HG02981 (cell line): ENCODE results near the gene NCOA3.

Experiments used
- ATAC-seq: cut with Tn5 transposase; IDR thresholded peaks from one replicate; pipeline ENCODE4 v1.9.1; 2021; ENCODE audit warnings: mild to moderate bottlenecking, moderate library complexity; ENCODE audit not compliant: unreplicated experiment

Gene NCOA3

DNA sequence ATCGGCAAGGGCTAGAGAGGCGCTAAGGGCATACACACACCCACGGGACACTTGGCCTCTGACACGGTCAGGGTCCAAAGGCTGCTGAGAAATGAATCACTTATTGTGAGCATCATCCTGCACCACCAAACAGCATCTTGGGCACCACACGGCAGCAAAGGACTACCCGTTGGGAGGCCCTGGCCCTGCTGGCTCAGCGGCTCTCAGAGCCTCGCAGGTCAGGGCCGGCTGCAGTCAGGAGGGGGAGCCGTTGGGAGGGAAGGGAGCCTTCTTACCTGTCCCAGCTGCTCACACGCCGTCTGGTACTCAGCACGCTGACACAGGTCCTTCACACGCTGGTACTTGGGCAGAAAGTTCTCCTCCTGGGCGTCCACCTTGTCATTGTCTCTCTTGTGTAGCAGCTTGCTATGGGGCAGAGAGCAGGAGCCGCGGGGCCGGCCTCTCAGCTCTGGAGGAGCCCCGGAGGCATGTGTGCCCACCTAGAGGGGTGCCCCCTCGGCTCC, 174.6 kb downstream of the NCOA3 start:
- no peak for ATAC-seq

- ATAC-seq, result no peak
Measured at GRCh38 chr20:47676912-47677634, 175.4 kb downstream of the NCOA3 start.

GRCh38 chr20:47677635-47678453, 176.2 kb downstream of the NCOA3 start:
- no peak for ATAC-seq

DNA sequence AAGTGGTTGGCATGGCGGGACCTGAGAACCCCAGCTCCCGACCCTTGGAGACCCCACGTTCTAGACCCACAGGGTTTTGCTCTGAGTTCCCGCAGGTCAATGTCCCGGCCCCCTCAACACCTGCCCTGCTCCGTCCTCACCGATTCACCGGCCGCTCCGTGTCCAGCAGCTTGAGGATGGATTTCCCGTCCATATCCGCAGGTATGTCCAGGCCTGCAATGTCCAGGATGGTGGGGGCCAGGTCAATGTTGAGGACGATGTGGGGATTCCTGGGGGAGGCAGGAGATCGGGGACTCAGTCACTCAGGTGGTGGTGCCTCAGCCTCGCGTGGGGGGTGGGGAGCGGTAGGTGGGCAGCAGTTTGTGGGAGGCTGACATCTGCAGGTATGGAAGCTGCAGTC, 176.8 kb downstream of the NCOA3 start:
- ATAC-seq, result no peak

DNA sequence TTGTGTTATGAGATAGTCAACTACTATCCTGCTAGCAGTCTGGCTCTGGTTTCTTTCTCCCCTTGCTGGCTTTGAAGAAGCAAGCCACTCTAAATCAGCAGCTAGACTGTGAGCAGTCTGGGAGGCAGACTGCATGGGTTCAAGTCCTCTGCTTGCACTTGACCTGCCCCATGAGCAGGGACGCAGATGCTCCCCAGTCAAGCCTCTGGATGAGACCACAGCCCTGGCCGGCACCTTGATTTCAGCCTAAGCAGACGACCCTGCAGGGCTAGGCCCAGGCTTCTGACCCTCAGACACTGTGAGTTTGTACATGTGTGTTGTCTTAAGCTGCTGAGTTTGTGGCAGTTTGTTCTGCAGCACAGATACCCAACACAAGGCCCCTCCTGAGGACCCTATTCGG, 177.8 kb downstream of the NCOA3 start:
- ATAC-seq, result no peak

DNA sequence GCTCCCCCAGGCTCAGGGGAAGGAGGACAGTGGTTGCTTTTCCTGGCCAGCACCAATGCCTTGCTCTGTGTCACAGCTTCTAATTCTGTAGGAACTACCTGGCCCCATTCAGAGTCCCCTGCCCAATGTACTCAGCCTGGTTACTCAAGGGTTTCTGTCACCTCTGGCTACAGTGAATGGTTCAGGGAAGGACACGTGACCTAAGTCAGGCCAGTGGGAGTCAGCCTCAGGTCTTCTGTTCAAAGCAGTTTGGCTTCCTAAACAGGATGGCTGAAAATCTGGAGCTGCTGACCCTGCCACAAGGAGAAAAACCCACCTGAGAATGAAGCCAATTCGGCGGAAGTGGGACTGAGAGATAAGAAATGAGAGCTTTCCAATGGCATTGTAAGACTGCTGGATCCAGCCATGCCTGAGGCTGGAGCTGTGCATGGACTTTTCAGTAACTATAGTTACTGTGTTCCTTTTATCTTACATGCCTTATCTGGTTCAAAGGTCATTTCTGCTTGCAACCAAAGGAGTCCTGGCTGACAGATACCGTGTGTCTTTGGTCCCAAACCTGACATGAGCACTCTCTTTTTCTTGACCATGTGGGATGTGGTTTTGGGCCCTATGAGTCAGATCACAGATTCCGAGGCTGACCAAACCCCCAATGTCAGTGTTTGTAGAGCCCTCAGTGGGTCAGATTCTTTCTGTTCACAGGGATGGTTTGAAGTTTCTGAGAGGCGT, 179.3 kb downstream of the NCOA3 start:
- no peak for ATAC-seq

DNA sequence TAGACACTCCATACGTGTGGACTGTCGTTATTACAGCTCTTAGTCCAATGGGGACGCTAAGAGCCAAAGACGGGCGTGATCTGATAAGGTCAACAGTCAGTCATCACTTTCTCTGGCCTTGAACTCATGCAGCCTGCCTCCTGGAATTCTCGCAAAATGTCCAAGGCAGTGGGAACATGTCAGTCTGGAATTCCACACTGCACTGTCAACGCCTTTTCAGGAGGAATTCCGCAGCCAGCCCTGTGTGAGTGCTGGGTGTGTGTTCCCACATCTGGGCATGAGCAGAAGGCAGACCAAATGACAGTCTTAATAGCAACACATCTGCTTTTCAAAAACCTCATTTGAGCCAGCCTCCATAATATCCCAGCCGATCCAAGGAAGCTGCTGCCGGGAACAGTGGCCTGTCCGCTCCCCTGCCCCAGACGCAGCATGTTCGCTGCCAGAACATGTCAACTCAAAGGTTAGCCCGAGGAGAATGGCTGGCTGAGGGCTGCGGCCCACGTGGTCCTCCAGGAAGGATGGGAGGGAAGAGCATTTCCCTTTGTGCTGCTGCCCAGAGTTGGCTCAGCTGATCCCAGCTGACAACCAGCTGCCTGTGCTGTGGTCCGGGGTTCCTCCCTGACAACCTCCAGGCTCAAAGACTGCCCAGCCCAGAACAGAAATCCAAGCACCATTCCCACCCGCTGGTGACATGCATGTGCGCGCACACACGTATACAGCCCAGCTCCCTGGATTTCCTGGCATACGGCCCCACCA, 180.5 kb downstream of the NCOA3 start:
- ATAC-seq, result no peak

GRCh38 chr20:47682916-47683315, 181.2 kb downstream of the NCOA3 start:
- no peak for ATAC-seq

GRCh38 chr20:47684306-47685080, 182.8 kb downstream of the NCOA3 start:
- ATAC-seq, result no peak

GRCh38 chr20:47686545-47686944, 184.9 kb downstream of the NCOA3 start:
- ATAC-seq, result no peak

GRCh38 chr20:47687095-47687987, 185.7 kb downstream of the NCOA3 start:
- no peak for ATAC-seq

GRCh38 chr20:47688385-47689381, 187.0 kb downstream of the NCOA3 start:
- no peak for ATAC-seq

DNA sequence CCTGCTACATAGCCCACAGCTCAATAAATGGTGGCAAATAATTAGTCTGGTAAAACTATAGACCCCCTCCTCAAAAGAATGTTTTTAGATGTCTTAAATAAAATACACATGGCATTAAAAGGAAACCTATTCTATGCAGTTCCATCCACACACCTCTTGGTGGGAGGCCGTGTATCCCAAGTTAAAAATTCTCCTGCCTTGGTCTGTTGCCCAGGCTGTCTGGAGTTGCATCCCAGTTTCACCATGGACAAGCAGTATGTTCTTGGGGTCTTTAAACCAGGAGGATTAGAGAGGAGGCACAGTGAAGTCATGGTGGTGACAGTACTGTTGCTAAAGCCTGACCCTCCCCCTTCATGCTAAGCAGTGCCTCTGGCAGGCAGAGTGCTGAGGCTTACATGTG, 188.0 kb downstream of the NCOA3 start:
- no peak for ATAC-seq

DNA sequence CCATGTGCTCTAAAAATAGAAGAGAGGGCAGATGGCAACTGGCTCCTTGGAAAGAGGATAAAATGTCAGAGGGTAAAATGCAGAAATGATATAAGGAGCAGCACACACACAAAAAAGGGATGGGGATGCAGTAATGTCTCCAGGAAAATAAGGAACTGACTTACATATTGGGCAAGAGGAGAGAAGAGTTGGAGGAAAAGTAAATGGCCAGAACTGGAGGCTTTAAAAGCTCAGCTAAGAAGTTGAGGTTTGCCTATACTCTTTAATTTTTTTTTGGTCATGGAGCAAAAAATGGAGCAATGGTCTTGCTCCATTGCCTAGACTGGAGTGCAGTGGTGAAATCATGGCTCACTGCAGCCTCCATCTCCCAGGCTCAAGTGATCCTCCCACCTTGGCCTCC, 189.9 kb downstream of the NCOA3 start:
- no peak for ATAC-seq

GRCh38 chr20:47694021-47694818, 192.5 kb downstream of the NCOA3 start:
- ATAC-seq, result no peak

DNA sequence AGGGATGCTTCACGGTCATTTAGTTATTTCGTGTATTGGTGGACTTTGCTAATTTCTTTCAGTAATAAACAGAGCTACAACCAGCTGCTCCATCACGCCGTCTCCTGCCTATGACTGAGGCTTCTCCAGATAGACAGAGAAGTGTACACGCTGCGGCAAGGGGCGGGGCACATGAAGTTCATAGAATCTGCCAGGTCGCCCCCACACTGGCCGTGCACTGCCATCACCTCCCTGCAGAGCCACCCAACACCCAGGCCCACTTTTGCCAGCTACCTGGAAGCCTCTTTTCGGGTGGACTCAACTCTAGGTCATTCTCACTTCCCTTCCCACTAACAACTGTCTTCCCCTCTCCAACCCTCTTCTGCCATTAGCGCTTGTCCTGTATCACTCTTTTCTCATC, 195.2 kb downstream of the NCOA3 start:
- ATAC-seq, result no peak

DNA sequence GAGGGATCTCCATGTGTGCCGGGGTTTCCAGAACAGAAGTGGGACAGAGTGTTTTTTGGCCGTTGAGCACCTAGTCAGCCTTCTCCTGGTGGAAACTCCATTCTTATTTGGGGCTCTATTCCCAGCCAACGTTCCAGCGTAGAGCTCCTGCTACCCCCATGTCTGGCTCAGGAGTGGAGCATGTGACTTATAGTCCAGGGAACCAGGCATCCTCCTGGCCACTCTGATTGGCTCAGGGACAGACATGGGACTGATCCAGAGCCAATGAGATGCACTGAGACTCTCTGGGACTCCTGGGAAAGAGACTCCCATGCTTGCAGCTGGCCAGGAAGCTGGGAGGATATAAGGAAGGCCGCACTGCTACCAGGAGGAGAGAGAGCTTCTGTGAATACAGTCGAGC, 196.5 kb downstream of the NCOA3 start:
- ATAC-seq, result no peak
